Epithelial cell of esophagus (primary cell): ENCODE data around the gene BIRC2.

Source experiments
- DNase-seq: peaks from one replicate; pipeline ENCODE4 v3.0.0; 2010; ENCODE audit warnings: low read depth
- H3K4me3 ChIP-seq: 2 replicates; pipeline ENCODE4 v1.5.1; 2011; ENCODE audit warnings: mild to moderate bottlenecking, low read length, control low read depth
- CTCF ChIP-seq: IDR thresholded peaks from 2 replicates; pipeline ENCODE4 v1.5.1; 2011; ENCODE audit warnings: low read depth, mild to moderate bottlenecking, low read length, control low read depth, inconsistent platforms; ENCODE audit not compliant: insufficient read depth; ENCODE audit errors: missing control alignments

Gene BIRC2

GRCh38 chr11:102386136-102386734 is 39.2 kb downstream of the BIRC2 start:
- no peak for TF ChIP-seq CTCF
- no peak overlapping the region for H3K4me3 ChIP-seq
- DNase-seq: no peak

DNA sequence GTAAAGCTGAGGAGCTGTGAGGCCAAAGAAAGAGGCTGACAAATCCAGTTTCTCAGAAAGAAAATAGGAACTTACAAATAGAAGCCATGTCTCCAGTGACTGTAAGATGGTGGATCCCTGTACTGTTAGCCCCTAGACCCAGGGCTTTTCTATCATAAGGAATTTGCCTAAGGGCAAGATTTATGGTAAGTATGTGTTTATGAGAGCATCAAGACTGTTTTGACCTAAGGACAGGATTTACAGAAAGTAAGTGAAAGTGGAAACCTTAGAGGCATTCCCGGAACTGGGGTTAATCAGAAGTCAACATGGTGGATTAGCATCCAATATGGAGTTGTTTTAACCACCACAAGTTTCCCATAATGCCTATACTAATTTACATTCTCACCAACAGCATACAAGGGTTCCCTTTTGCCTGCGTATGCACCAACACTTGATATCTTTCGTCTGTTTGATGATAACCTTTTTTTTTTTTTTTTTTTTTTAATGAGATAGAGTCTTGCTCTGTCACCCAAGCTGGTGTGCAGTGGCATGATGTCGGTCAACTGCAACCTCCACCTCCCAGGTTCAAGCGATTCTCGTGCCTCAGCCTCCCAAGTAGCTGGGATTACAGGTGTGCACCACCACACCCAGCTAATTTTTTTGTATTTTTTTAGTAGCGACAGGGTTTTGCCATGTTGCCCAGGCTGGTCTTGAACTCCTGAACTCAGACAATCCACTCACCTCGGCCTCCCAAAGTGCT is 40.2 kb downstream of the BIRC2 start:
- no peak overlapping the region for H3K4me3 ChIP-seq
- no peak for TF ChIP-seq CTCF
- no peak for DNase-seq

DNA sequence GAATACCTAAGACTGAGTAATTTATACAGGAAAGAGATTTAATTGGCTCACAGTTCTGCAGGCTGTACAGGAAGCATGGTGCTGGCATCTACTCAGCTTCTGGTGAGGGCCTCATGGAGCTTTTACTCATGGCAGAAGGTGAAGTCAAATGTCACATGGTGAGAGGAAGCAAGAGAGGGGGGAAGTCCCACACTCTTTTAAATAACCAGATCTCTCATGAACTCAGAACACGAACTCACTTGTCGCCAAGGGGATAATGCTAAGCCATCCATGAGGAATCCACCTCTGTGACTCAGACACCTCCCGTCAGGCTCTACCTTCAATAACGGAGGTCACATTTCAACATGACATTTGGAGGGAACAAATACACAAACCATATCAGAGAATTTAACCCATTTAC is 42.2 kb downstream of the BIRC2 start:
- TF ChIP-seq CTCF: no peak
- H3K4me3 ChIP-seq: no peak overlapping the region
- DNase-seq: peak; percentile 43

- no peak overlapping the region for H3K4me3 ChIP-seq
- peak; percentile 95 for TF ChIP-seq CTCF
- DNase-seq: peak; percentile 72
Measured at GRCh38 chr11:102390667-102391465, 43.9 kb downstream of the BIRC2 start.

- no peak for DNase-seq
- no peak overlapping the region for H3K4me3 ChIP-seq
- no peak for TF ChIP-seq CTCF
Measured at GRCh38 chr11:102391549-102392237, 44.7 kb downstream of the BIRC2 start.

GRCh38 chr11:102393272-102393730 is 46.3 kb downstream of the BIRC2 start:
- TF ChIP-seq CTCF: no peak
- DNase-seq: no peak
- H3K4me3 ChIP-seq: no peak overlapping the region
